HEK293 (cell line): ENCODE results near the gene SH3BP5L.

Experiments
- MYNN ChIP-seq: fragments of 450-650 bp; formaldehyde crosslinking; IDR thresholded peaks from 2 replicates; pipeline ENCODE4 v1.5.1; 2016; ENCODE audit warnings: missing biosample characterization, missing genetic modification characterization, borderline replicate concordance
- TF ChIP-seq, protein P1 (sequence below): fragments of 450-650 bp; formaldehyde crosslinking; IDR thresholded peaks from 2 replicates; pipeline ENCODE4 v1.5.1; 2016; ENCODE audit warnings: missing biosample characterization, missing genetic modification characterization
- TF ChIP-seq, protein P2 (sequence below): fragments of 450-650 bp; formaldehyde crosslinking; optimal IDR thresholded peaks from 2 replicates; pipeline ENCODE3; 2016; ENCODE audit warnings: missing biosample characterization, mild to moderate bottlenecking, missing genetic modification characterization

DNA sequence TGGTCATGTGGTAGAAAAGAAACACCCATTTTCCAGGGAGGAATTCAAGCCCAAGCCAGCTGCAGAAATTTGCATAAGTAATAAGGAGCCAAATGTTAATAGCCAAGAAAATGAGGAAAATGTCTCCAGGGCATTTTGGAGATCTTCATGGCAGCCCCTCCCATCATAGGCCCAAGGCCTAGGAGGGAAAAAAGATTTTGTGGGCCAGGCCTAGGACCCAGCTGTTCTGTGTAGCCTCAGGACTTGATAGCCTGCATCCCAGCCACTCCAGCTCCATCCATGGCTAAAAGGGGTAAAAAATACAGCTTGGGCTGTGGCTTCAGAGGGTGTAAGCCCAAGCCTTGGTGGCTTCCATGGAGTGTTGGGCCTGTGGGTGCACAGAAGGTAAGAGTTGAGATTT, 48.7 kb downstream of the SH3BP5L start:
- TF ChIP-seq, protein P1, sequence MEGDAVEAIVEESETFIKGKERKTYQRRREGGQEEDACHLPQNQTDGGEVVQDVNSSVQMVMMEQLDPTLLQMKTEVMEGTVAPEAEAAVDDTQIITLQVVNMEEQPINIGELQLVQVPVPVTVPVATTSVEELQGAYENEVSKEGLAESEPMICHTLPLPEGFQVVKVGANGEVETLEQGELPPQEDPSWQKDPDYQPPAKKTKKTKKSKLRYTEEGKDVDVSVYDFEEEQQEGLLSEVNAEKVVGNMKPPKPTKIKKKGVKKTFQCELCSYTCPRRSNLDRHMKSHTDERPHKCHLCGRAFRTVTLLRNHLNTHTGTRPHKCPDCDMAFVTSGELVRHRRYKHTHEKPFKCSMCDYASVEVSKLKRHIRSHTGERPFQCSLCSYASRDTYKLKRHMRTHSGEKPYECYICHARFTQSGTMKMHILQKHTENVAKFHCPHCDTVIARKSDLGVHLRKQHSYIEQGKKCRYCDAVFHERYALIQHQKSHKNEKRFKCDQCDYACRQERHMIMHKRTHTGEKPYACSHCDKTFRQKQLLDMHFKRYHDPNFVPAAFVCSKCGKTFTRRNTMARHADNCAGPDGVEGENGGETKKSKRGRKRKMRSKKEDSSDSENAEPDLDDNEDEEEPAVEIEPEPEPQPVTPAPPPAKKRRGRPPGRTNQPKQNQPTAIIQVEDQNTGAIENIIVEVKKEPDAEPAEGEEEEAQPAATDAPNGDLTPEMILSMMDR (tag by site-specific recombination), result no peak
- TF ChIP-seq, protein P2, sequence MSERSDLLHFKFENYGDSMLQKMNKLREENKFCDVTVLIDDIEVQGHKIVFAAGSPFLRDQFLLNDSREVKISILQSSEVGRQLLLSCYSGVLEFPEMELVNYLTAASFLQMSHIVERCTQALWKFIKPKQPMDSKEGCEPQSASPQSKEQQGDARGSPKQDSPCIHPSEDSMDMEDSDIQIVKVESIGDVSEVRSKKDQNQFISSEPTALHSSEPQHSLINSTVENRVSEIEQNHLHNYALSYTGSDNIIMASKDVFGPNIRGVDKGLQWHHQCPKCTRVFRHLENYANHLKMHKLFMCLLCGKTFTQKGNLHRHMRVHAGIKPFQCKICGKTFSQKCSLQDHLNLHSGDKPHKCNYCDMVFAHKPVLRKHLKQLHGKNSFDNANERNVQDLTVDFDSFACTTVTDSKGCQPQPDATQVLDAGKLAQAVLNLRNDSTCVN, result no peak
- no peak for TF ChIP-seq MYNN (tag by site-specific recombination)
